HEK293 (cell line): ENCODE measurements around the gene SAMD11.

Source experiments
- HOXA7 ChIP-seq: sonication (generic); formaldehyde crosslinking; IDR thresholded peaks from 2 replicates; pipeline ENCODE4 v1.8.1; 2022; ENCODE audit warnings: missing genetic modification reagents, borderline replicate concordance
- KLF1 ChIP-seq: fragments of 450-650 bp; formaldehyde crosslinking; IDR thresholded peaks from 2 replicates; pipeline ENCODE4 v1.5.1; 2016; ENCODE audit warnings: missing biosample characterization, missing genetic modification characterization
- KLF17 ChIP-seq: fragments of 450-650 bp; formaldehyde crosslinking; IDR thresholded peaks from 2 replicates; pipeline ENCODE4 v1.5.1; 2016; ENCODE audit warnings: missing biosample characterization, missing genetic modification characterization
- PATZ1 ChIP-seq: fragments of 450-650 bp; formaldehyde crosslinking; IDR thresholded peaks from 2 replicates; pipeline ENCODE4 v1.5.1; 2016; ENCODE audit warnings: missing biosample characterization, missing genetic modification characterization
- SCRT1 ChIP-seq: fragments of 450-650 bp; formaldehyde crosslinking; IDR thresholded peaks from 2 replicates; pipeline ENCODE4 v1.5.1; 2016; ENCODE audit warnings: missing biosample characterization, missing genetic modification characterization, borderline replicate concordance
- ZBTB7A ChIP-seq: fragments of 450-650 bp; formaldehyde crosslinking; IDR thresholded peaks from 2 replicates; pipeline ENCODE4 v1.5.1; 2016; ENCODE audit warnings: low read depth, missing biosample characterization, missing genetic modification characterization
- ZFP41 ChIP-seq: fragments of 450-650 bp; formaldehyde crosslinking; IDR thresholded peaks from 2 replicates; pipeline ENCODE4 v1.5.1; 2016; ENCODE audit warnings: missing biosample characterization, missing genetic modification characterization, borderline replicate concordance
- ZFP69B ChIP-seq: fragments of 450-650 bp; formaldehyde crosslinking; IDR thresholded peaks from 2 replicates; pipeline ENCODE4 v1.5.1; 2016; ENCODE audit warnings: missing biosample characterization, missing genetic modification characterization
- ZIC2 ChIP-seq: fragments of 450-650 bp; formaldehyde crosslinking; IDR thresholded peaks from 2 replicates; pipeline ENCODE4 v1.5.1; 2016; ENCODE audit warnings: missing biosample characterization, missing genetic modification characterization
- ZNF10 ChIP-seq: fragments of 450-650 bp; formaldehyde crosslinking; IDR thresholded peaks from 2 replicates; pipeline ENCODE4 v1.5.1; 2017; ENCODE audit warnings: missing biosample characterization, missing genetic modification characterization
- ZNF18 ChIP-seq: fragments of 450-650 bp; formaldehyde crosslinking; IDR thresholded peaks from 2 replicates; pipeline ENCODE4 v1.5.1; 2016; ENCODE audit warnings: missing biosample characterization, missing genetic modification characterization
- ZNF184 ChIP-seq: fragments of 450-650 bp; IDR thresholded peaks from 2 replicates; pipeline ENCODE4 v1.5.1; 2018; ENCODE audit warnings: missing biosample characterization, mild to moderate bottlenecking, missing genetic modification characterization
- ZNF223 ChIP-seq: fragments of 450-650 bp; formaldehyde crosslinking; IDR thresholded peaks from 2 replicates; pipeline ENCODE4 v1.5.1; 2016; ENCODE audit warnings: missing biosample characterization, missing genetic modification characterization
- ZNF239 ChIP-seq: fragments of 450-650 bp; formaldehyde crosslinking; IDR thresholded peaks from 2 replicates; pipeline ENCODE4 v1.5.1; 2016; ENCODE audit warnings: missing biosample characterization, missing genetic modification characterization
- ZNF280D ChIP-seq: fragments of 450-650 bp; formaldehyde crosslinking; IDR thresholded peaks from 2 replicates; pipeline ENCODE4 v1.5.1; 2016; ENCODE audit warnings: missing biosample characterization, missing genetic modification characterization
- ZNF335 ChIP-seq: fragments of 450-650 bp; formaldehyde crosslinking; conservative IDR thresholded peaks from 2 replicates; pipeline ENCODE4 v1.5.1; 2016; ENCODE audit warnings: missing biosample characterization, missing genetic modification characterization
- ZNF341 ChIP-seq: fragments of 450-650 bp; formaldehyde crosslinking; IDR thresholded peaks from 2 replicates; pipeline ENCODE4; 2016; ENCODE audit warnings: low read depth, missing biosample characterization, missing genetic modification characterization
- ZNF510 ChIP-seq: fragments of 450-650 bp; formaldehyde crosslinking; IDR thresholded peaks from 2 replicates; pipeline ENCODE4 v1.5.1; 2018; ENCODE audit warnings: mild to moderate bottlenecking, missing genetic modification characterization, missing biosample characterization; ENCODE audit not compliant: insufficient replicate concordance
- ZNF544 ChIP-seq: fragments of 450-650 bp; formaldehyde crosslinking; IDR thresholded peaks from 2 replicates; pipeline ENCODE4 v1.5.0; 2017; ENCODE audit warnings: missing biosample characterization, missing genetic modification characterization
- ZNF558 ChIP-seq: fragments of 450-650 bp; formaldehyde crosslinking; IDR thresholded peaks from 2 replicates; pipeline ENCODE4 v1.5.1; 2016; ENCODE audit warnings: missing biosample characterization, missing genetic modification characterization
- ZNF561 ChIP-seq: fragments of 450-650 bp; IDR thresholded peaks from 2 replicates; pipeline ENCODE4 v1.5.1; 2018; ENCODE audit warnings: missing biosample characterization, missing genetic modification characterization, borderline replicate concordance
- ZNF585B ChIP-seq: fragments of 450-650 bp; formaldehyde crosslinking; IDR thresholded peaks from 2 replicates; pipeline ENCODE4 v1.5.1; 2016; ENCODE audit warnings: missing biosample characterization, missing genetic modification characterization
- ZNF610 ChIP-seq: fragments of 450-650 bp; formaldehyde crosslinking; IDR thresholded peaks from 2 replicates; pipeline ENCODE4 v1.5.1; 2016; ENCODE audit warnings: missing biosample characterization, missing genetic modification characterization, borderline replicate concordance
- ZNF629 ChIP-seq: fragments of 450-650 bp; formaldehyde crosslinking; IDR thresholded peaks from 2 replicates; pipeline ENCODE4 v1.5.1; 2017; ENCODE audit warnings: missing biosample characterization, missing genetic modification characterization
- ZNF701 ChIP-seq: fragments of 450-650 bp; formaldehyde crosslinking; IDR thresholded peaks from 2 replicates; pipeline ENCODE4 v1.5.1; 2016; ENCODE audit warnings: missing biosample characterization, missing genetic modification characterization
- ZNF768 ChIP-seq: fragments of 450-650 bp; formaldehyde crosslinking; IDR thresholded peaks from 2 replicates; pipeline ENCODE4 v1.5.1; 2018; ENCODE audit warnings: missing biosample characterization, mild to moderate bottlenecking, missing genetic modification characterization
- ZNF843 ChIP-seq: fragments of 450-650 bp; formaldehyde crosslinking; IDR thresholded peaks from 2 replicates; pipeline ENCODE4 v1.5.1; 2016; ENCODE audit warnings: missing biosample characterization, missing genetic modification characterization
- ZSCAN18 ChIP-seq: fragments of 450-650 bp; formaldehyde crosslinking; IDR thresholded peaks from 2 replicates; pipeline ENCODE4 v1.5.1; 2016; ENCODE audit warnings: missing biosample characterization, missing genetic modification characterization
- TF ChIP-seq, protein P1 (sequence below): fragments of 450-650 bp; formaldehyde crosslinking; IDR thresholded peaks from 2 replicates; pipeline ENCODE4 v1.5.1; 2016; ENCODE audit warnings: missing biosample characterization, missing genetic modification characterization

The SAMD11 gene

DNA sequence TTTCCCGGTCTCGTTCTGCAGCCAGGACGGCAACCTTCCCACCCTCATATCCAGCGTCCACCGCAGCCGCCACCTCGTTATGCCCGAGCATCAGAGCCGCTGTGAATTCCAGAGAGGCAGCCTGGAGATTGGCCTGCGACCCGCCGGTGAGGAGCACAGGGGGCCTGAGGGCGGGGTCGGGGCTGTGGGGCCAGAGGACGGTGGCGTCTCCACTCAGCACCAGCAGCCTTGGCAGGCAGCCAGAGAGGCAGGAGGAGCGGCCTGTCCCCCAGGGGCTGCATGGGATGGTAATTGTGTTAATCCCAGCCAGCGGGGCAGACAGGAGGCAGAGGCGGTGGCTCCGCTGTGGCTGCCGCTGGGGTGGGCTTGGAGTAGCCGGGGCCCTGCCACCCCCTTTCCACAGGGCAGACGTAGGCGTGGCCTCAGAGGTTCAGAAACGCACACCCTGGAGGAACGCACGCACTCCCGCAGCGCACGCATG, 12.1 kb downstream of the SAMD11 start (continued):
- TF ChIP-seq ZFP41 (no peak), ZNF843 (peak; percentile 69), ZNF510 (tag by site-specific recombination) (no peak), SCRT1 (tag by site-specific recombination) (no peak), ZNF701 (tag by site-specific recombination) (no peak), HOXA7 (CRISPR knock-in tag) (no peak), PATZ1 (tag by site-specific recombination) (peak; percentile 96), ZNF223 (no peak), ZNF335 (tag by site-specific recombination) (no peak; the same call in 1 of the 2 replicates), ZNF544 (tag by site-specific recombination) (no peak), ZNF629 (tag by site-specific recombination) (peak; percentile 48; the same call in 1 of the 2 replicates), ZNF239 (tag by site-specific recombination) (no peak), ZFP69B (tag by site-specific recombination) (peak; percentile 55; the same call in 1 of the 2 replicates), ZIC2 (peak; percentile 93), ZNF18 (tag by site-specific recombination) (peak; percentile 58; the same call in 1 of the 2 replicates), ZNF280D (no peak), ZBTB7A (tag by site-specific recombination) (peak; percentile 82), KLF17 (tag by site-specific recombination) (peak; percentile 91), KLF1 (tag by site-specific recombination) (peak; percentile 96), ZSCAN18 (tag by site-specific recombination) (no peak), ZNF558 (tag by site-specific recombination) (no peak), ZNF10 (tag by site-specific recombination) (0 out of 2 replicates have a peak, but pooled peaks have one; percentile 26), ZNF561 (tag by site-specific recombination) (peak; percentile 50; the same call in 1 of the 2 replicates), ZNF610 (tag by site-specific recombination) (peak; percentile 96), ZNF184 (tag by site-specific recombination) (no peak), ZNF341 (peak; percentile 92), ZNF585B (no peak), ZNF768 (no peak)
- TF ChIP-seq, protein P1, sequence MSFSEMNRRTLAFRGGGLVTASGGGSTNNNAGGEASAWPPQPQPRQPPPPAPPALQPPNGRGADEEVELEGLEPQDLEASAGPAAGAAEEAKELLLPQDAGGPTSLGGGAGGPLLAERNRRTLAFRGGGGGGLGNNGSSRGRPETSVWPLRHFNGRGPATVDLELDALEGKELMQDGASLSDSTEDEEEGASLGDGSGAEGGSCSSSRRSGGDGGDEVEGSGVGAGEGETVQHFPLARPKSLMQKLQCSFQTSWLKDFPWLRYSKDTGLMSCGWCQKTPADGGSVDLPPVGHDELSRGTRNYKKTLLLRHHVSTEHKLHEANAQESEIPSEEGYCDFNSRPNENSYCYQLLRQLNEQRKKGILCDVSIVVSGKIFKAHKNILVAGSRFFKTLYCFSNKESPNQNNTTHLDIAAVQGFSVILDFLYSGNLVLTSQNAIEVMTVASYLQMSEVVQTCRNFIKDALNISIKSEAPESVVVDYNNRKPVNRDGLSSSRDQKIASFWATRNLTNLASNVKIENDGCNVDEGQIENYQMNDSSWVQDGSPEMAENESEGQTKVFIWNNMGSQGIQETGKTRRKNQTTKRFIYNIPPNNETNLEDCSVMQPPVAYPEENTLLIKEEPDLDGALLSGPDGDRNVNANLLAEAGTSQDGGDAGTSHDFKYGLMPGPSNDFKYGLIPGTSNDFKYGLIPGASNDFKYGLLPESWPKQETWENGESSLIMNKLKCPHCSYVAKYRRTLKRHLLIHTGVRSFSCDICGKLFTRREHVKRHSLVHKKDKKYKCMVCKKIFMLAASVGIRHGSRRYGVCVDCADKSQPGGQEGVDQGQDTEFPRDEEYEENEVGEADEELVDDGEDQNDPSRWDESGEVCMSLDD, result peak; percentile 43
